Measurements from ENCODE around the gene MAST2.
"Not testable (repeated sequence)": the region's sequence is repeated elsewhere in the genome, so short reads cannot be mapped to it uniquely, and the experiment has no call there.

Gene MAST2

DNA sequence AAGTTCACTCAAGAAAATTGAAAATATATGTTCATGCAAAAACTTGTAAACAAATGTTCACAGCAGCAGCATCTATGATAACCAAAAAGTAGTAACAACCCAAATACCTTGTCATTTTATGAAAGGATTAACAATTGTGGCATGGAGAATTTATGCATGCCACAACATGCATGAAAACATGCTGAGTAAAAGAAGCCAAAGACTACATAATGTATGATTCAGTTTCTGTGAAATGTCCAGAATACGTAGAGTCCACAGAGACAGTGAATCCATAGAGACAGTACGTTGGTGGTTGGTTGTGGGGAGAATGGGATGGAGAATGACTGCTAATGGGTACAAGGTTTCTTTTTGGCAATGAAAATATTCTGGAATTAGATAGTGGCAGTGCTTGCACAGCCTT is 148.7 kb downstream of the MAST2 start:
- TF ChIP-seq, protein P1, sequence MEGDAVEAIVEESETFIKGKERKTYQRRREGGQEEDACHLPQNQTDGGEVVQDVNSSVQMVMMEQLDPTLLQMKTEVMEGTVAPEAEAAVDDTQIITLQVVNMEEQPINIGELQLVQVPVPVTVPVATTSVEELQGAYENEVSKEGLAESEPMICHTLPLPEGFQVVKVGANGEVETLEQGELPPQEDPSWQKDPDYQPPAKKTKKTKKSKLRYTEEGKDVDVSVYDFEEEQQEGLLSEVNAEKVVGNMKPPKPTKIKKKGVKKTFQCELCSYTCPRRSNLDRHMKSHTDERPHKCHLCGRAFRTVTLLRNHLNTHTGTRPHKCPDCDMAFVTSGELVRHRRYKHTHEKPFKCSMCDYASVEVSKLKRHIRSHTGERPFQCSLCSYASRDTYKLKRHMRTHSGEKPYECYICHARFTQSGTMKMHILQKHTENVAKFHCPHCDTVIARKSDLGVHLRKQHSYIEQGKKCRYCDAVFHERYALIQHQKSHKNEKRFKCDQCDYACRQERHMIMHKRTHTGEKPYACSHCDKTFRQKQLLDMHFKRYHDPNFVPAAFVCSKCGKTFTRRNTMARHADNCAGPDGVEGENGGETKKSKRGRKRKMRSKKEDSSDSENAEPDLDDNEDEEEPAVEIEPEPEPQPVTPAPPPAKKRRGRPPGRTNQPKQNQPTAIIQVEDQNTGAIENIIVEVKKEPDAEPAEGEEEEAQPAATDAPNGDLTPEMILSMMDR (conservative IDR thresholded peaks at IDR 0.05), result no peak
- no peak overlapping the region for H3K27ac ChIP-seq

DNA sequence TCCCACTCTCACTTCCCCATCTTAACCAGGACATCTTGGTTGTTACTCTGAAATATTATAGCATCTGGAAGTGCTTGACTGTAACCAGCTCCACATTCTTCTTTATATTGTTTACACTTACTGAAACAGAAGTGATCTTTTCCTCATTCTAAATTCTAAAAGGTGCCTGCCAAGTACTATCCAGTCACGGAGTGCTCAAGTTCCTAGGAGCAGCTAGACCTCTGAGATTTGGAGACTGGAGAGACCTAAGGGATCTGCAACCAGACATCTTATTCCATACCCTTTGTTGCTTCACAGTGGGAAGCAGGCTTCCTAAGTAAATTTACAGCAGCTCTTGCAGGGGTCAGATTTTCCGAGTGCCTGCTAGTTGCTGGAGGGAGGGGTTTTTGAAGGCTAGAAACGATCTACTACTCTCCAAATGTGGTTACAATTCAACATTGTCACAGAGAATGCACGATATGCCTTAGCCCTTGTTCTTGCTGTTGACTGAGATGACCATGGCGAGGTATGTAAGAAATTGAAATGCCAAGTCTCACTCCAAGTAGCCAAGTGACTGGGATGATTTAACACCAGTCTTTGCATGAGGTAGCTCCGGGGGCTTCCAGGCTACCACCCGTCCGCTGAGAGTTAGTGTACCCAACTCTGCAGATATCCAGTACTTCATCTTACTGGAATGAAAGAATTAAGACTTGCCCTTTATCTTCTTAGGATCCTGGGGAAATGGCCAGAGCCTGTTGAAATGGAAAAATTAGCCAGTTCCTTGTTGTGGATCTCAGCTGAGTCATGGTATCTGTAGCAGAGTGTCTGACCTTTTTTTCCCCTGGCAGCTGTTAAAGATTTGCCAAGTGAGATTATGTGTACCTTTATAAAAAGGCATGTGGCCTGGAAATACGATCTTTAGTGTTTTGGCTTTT is 150.8 kb downstream of the MAST2 start:
- TF ChIP-seq, protein P1 (conservative IDR thresholded peaks at IDR 0.05), result no peak
- H3K27ac ChIP-seq, result peak overlapping the region; percentile 46

DNA sequence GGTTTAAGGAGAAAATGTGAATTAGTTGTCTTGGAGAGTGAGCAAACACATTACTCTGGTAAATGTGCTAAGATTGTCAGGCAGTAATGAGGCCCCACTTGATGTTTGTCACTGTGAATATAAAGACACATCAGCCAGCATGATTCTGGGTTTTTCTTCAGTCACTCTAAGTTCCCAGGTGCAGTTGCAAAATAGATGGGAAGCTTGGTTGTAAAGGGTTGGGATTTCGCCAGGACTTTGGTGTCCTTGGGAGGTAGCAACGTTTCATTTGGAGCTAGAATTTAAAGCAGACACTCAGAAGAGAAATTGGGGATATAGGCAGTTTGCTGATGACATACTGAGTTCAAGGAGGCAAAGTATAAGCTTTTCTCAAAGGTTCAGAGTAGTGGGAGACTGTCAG is 154.3 kb downstream of the MAST2 start:
- no peak overlapping the region for H3K27ac ChIP-seq
- TF ChIP-seq, protein P1 (conservative IDR thresholded peaks at IDR 0.05), result no peak

DNA sequence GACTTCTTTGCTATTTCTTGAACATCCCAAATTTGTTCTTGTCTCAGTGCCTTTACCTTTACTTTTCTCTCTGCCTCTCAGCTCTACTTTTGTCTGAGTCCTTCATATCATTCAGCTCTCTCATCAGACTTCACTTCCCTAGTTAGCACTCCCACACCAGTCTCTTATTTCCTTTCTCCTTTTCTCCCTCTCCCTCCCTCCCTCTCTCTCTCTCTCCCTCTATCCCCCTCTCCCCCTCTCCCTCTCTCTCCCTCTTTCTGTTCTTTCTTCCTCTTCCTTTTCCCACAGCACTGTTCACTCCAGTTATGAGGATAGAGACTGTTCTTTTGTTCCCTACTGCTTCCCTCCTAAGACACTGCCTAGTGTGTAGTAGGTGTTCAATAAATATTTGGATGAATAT is 154.9 kb downstream of the MAST2 start:
- H3K27ac ChIP-seq, result no peak overlapping the region
- TF ChIP-seq, protein P1 (conservative IDR thresholded peaks at IDR 0.05), result no peak

DNA sequence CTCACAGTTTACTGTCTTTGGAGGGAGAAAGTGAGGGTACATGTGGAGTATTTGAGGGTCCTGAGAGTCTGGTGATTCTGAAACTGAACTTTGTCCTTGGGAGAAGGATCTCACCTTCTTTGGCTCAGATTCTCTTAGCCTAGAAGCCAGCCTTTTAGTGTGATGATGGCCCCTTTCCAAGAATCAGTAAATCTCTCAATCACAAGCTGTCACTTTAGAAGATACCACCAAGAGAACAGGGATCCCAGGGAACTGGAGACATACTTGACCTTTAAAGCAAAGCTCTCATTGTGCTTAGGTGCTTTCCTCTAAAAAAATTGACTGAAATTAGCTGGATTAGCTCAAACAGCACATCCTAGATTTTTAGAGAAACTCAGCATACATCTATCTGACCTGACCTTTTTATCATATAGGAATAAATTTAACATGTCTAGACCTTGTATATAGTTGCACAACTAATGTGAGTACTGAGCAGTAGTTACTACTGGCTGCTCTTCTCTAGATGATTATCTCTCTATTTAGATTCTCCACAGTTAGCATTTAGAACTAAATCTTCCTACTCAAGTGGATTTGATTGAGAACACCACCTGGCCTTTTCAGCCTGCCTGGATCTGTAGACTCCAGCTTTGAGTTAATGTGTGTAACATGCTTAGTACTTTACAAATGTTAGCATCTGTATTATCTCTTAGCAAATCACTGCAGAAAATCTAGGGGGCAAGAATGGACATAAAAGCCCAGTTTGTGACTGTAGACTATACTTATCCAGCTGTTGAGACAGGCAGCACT is 157.7 kb downstream of the MAST2 start:
- TF ChIP-seq, protein P1 (conservative IDR thresholded peaks at IDR 0.05), result no peak
- H3K27ac ChIP-seq, result no peak overlapping the region

DNA sequence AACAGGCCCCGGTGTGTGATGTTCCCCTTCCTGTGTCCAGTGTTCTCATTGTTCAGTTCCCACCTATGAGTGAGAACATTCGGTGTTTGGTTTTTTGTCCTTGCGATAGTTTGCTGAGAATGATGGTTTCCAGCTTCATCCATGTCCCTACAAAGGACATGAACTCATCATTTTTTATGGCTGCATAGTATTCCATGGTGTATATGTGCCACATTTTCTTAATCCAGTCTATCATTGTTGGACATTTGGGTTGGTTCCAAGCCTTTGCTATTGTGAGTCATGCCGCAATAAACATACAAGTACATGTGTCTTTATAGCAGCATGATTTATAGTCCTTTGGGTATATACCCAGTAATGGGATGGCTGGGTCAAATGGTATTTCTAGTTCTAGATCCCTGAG is 158.5 kb downstream of the MAST2 start:
- H3K27ac ChIP-seq, result not testable (repeated sequence)

DNA sequence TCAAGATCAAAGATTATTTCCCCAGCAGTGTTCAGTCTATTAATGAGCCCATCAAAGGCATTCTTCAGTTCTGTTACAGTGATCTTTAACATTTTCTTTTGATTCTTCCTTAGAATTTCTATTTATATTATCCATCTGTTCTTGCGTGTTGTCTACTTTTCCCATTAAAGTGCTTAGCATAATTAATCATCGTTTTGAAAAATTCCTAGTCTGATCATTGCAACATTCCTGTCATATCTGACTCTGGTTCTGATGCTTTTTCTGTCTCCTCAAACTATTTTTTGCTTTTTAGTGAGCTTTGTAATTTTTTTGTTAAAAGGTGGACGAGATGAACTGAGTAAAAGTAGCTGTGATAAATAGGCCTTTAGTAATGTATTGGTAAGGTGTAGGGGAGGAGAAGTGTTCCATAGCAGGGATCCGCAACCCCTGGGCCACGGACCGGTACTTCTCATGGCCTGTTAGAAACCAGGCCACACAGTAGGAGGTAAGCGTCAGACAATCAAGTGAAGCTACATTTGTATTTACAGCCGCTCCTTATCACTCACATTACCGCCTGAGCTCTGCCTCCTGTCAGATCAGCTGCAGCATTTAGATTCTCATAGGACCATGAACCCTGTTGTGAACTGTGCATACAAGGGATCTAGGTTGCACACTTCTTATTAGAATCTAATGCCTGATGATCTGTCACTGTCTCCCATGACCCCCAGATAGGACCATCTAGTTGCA is 165.7 kb downstream of the MAST2 start:
- TF ChIP-seq, protein P1 (conservative IDR thresholded peaks at IDR 0.05), result no peak
- H3K27ac ChIP-seq, result peak overlapping the region; percentile 42; the same call in 1 of the 2 replicates
